NCI-H446 treated with DMSO at 0.1 percent for 48 hours (cell line): ENCODE data around the gene SLC43A2.
"Not testable (repeated sequence)": the region's sequence is repeated elsewhere in the genome, so short reads cannot be mapped to it uniquely, and the experiment has no call there.

Experiments used
- DNase-seq: peaks from one replicate; lab custom pipeline; 2025; lab: John Stamatoyannopoulos, UW

SLC43A2 gene

DNA sequence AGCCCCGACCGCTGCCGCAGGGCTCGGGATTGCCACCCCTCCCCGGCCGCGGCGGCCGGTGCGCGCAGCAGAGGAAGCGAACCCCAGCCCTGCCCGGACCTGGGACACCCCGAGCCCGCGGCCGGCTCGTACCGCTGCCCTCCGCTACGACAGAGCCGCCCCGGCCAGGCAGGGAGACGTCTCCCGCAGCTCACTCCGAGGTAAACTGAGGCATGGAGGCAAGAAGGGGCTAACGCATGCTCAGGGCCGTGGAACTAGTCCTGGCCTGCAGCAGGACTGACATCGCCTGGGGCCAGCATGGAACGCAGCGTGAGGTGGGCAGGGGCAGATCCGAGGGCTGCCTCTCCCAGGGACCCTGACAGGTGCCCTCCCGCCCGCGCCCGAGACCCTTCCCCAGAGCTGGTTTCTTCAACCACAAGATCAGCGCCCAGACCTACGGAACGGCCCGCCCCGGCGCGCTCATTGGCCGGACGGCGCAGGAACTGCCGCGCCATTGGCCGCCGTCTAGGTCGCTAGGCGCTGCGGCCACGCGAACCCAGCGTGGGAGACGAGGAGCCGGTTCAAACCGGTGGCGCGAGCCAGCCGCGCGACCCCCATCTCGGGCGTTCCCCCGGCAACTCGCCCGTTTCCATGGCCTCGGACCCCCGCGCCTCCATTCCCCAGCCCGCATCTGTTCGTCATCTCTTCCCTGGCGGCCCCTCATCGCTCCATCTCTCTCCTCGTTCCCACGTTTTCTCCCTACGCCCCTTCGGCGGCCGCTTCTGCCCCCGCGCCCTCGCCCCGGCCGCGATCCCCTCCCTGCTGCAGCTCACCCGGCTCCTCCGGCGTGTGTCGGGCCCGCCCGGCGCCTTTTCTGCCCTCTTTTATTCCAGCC is at the start of gene SLC43A2:
Gene SLC43A2, minus strand, starts transcription at position 853 of the 874 bp plus-strand sequence. CDS start 960 bp downstream, outside the sequence.
- DNase-seq, result peak; percentile 46

GRCh38 chr17:1676401-1676800 is 47.8 kb upstream of the SLC43A2 start:
- no peak for DNase-seq

DNA sequence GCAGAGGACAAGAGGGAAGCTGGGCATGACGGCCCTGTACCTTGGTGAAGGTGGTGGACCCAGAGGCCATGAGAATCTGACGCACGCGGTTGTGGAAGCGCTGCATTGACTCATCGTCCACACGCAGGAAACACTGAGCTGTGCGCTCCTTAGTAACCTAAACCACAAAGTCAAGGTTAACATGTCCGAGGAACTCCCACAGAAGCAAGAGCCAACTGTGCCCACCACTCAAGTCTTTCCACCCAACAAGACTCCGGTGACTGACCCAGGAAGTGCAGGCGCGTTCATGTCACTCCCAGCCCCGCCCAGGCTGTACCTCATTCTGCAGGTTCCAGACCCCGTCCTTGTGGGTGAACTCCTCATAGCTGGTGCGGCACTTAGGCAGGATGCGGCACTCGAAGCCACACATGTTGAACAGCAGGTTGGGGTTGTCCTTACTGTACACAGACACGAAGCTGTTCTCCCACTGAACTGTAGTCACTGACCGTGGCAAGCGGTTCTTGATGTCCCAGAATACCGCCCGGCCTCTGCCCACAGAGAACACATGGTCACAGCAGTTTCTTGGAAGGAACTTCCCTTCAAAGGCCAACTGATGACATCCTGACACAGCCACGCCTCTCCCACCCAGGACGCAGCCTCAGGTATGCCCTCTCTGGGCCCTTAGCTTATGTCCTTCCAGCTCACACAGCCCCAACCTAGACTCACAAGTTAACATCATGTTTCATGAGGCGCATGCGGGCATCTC is 44.6 kb upstream of the SLC43A2 start:
- DNase-seq, result no peak

GRCh38 chr17:1663934-1664333 is 35.3 kb upstream of the SLC43A2 start:
- DNase-seq, result not testable (repeated sequence)

GRCh38 chr17:1661045-1661444 is 32.4 kb upstream of the SLC43A2 start:
- DNase-seq, result no peak

GRCh38 chr17:1658100-1658499 is 29.5 kb upstream of the SLC43A2 start:
- DNase-seq, result no peak

- no peak for DNase-seq
These were observed 25.1 kb upstream of the SLC43A2 start for GRCh38 chr17:1653735-1654134.

- DNase-seq, result not testable (repeated sequence)
These were observed 24.2 kb upstream of the SLC43A2 start for GRCh38 chr17:1652794-1653193.

- DNase-seq, result no peak
These were observed 22.9 kb upstream of the SLC43A2 start for GRCh38 chr17:1651559-1651844.

- DNase-seq, result no peak
These were observed 22.3 kb upstream of the SLC43A2 start for GRCh38 chr17:1650731-1651558.

DNA sequence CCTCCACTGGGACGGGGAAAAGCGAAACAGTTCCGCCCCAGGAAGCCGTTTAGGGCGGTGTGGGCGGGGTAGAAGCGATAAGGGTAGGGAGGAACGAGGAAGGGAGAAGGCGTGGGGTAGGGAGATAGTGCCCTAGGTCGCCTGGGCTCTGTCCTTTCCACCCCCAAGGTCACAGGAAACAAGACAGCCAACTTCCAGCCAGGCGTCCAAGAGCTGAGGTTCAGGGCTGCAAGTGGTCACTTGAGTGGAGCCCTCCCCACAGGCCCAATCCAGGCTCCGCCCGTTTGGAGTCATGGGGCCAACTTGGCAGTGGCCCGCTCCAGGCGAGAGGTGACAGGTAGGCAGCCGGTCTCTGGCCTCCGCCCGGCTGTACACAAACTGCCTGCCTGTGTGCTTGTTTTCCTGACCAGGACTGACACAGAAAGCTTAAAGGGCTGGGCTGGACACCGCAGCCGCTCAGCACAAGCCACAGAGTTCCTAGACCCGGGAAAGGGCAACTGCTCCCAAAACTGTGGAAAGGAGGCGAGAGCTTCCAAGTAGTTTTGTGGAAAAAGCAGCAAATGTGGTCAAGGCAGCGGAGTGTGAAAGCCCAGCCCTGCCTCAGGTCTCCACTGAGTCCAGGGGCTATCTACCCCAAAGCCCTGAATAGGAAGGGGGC is 21.3 kb upstream of the SLC43A2 start, which contains the start of gene RILP:
Gene RILP, minus strand, starts transcription at position 23 of the 658 bp plus-strand sequence. CDS start 62 bp downstream, outside the sequence.
- no peak for DNase-seq

- DNase-seq, result peak; percentile 22
These were observed 20.6 kb upstream of the SLC43A2 start for GRCh38 chr17:1648963-1649843.

DNA sequence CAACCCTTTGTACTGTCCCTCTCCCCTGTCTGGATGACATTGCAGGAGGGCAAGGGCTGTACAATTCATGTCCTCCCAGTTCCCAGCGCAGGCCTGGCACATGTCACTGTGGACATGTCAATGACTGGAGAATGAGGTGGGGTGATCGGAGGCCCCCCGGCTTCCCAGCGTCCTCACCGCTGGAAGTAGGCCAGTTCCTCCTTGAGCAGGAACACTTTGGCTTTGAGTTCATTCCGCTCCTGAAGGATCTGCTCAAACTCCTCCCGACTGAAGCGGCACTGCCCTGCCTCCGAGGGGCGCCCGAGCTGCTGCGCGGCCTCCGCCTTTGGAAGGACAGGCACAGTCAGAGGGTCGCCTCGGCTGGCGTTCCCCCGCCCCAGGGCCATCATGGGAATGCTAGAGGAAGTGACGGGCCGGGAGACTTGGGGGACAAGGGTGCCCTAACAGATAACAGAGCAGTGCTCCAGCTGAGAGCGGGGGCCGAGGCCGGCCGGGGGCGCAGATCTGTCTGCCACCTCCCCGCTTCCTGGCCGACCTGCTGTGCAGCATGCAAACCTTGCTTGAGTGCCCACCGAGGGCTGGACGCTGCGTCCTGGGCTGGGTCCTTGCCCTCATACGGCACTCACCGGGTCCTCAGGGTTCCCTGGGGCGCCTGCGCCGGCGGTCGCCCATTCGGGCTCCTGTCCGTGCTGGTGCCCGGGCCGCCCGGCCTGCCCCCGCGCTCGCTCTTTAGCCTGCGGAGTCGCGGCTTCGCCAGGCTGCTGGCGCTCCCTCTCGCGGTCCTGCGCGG is 19.7 kb upstream of the SLC43A2 start:
- DNase-seq, result no peak

GRCh38 chr17:1647802-1648171 is 19.2 kb upstream of the SLC43A2 start:
- no peak for DNase-seq

DNA sequence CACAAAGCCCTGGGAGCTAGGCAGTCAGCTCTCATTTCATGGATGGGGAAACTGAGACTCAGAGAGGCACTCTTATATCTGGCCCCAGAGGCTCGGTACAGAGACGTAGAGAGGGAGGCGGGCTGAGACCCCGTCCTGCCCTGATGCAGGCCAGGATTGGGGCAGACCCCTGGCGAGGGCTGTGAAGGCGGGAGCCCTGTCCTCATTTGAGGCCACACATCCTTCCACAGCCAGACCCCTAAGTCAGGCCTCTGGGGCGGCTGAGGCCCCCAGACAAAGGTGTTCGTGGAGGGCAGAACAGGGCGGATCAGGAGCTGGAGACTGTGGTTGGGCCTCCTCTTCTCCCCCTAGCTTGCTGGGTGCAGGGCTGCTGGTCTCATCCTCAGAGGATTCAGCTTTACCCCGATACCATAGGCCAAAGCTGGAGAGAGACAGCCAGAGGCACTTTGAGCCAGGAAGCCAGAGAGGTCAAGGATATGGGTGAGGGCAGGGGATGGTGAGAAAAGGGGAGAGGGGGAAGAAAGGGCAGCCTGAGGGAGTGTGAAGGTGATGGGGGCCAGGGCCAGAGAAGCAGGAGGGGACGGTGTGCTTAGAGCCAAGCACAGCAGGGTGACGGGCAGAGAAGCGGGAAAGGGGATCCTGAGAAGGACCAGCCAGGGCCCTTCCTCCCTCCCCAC is 17.7 kb upstream of the SLC43A2 start:
- no peak for DNase-seq

GRCh38 chr17:1645207-1646171 is 16.9 kb upstream of the SLC43A2 start, which contains the start of gene SCARF1:
Gene SCARF1 (minus strand): TSS chr17:1645732. CDS start chr17:1645697, 35 bp downstream.
- DNase-seq, result no peak

DNA sequence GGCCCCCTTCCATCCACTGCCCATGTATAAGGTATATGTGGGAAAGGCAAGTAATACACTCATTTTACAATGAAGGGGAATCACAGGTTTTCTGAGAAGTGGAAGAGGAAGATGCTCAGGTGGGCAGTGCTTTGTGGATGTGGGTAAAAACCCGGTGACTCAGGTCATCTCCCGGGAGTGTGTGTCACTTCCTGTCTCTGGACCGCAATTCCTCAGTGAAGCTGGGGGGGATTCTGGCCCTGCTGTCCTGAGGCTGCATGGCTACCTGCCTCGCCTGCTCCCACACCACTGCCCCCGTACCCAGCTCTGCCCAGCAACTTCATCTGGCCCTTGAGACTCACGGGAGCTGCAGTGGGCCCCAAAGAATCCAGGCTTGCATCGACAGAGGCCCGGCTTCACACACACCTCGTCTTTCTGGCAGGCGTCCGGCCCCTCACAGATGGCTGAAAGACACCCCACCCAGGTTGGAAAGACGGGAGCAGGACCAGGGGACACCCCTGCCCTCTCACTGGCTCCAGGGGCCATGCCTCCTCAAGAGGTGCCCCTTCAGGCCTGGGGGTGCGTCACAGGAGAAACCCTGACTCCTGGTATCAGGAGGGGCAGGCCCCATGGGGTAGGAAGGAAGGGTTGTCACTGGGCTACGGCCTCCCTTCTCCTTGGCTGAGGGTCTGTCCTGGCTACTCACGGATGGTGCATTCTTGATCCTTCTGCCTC is 16.0 kb upstream of the SLC43A2 start:
- no peak for DNase-seq
